Kidney (tissue), 14 donors: ENCODE results near the gene CHST12. TPM values are rescaled to one million over a fixed set of nuclear protein-coding genes. Genes with fewer than 3 reads are reported as not detected.

ENCODE experiments used
- DNase-seq, 5 donors: peaks; one replicate each; pipeline ENCODE4 v3.0.0-alpha.2; 2013 to 2020
- FAIRE-seq: peaks from 2 replicates; lab custom pipeline; 2012; peaks lifted over from hg19 to GRCh38; lab: Jason Lieb, UNC
- H3K27ac ChIP-seq, 2 donors: one replicate each; pipeline ENCODE4 v1.7.0; 2013; ENCODE audit warnings: low read depth in 2 of 2, low read length in 2 of 2, inconsistent platforms in 1 of 2
- H3K27me3 ChIP-seq: one replicate; pipeline ENCODE4 v1.7.1; 2013; ENCODE audit warnings: low read length, inconsistent platforms; ENCODE audit not compliant: control insufficient read depth, insufficient read depth
- H3K36me3 ChIP-seq, 3 donors: one replicate each; pipeline versions ENCODE4 v1.7.0 to v1.7.1; 2013; ENCODE audit warnings: low read length in 3 of 3, control low read depth in 1 of 3, inconsistent platforms in 1 of 3; ENCODE audit not compliant: insufficient read depth in 3 of 3, control insufficient read depth in 2 of 3
- H3K4me1 ChIP-seq, 3 donors: one replicate each; pipeline versions ENCODE4 v1.7.0 to v1.7.1; 2013; ENCODE audit warnings: low read length in 3 of 3, inconsistent platforms in 1 of 3, low read depth in 1 of 3; ENCODE audit not compliant: control insufficient read depth in 2 of 3, insufficient read depth in 2 of 3
- H3K4me3 ChIP-seq, 3 donors: one replicate each; pipeline versions ENCODE4 v1.7.0 to v1.8.1; 2013; ENCODE audit warnings: low read length in 3 of 3, control low read depth in 1 of 3, inconsistent platforms in 1 of 3
- H3K9ac ChIP-seq, 3 donors: one replicate each; pipeline versions ENCODE4 v1.7.0 to v1.7.1; 2013; ENCODE audit warnings: low read length in 3 of 3, control low read depth in 1 of 3, inconsistent platforms in 1 of 3
- H3K9me3 ChIP-seq, 3 donors: one replicate each; pipeline versions ENCODE4 v1.7.0 to v1.7.1; 2013; ENCODE audit warnings: low read length in 3 of 3, control low read depth in 1 of 3, inconsistent platforms in 1 of 3; ENCODE audit not compliant: control insufficient read depth in 2 of 3, insufficient read depth in 1 of 3
- CTCF ChIP-seq: IDR thresholded peaks from 3 replicates; pipeline ENCODE4 v1.5.1; 2012; ENCODE audit warnings: mild to moderate bottlenecking, moderate library complexity, borderline replicate concordance; ENCODE audit not compliant: insufficient read depth; ENCODE audit errors: extremely low read depth
- intact Hi-C: fragments of 100-400 bp; cut with DNase I; formaldehyde crosslinking; loops from one replicate; pipeline ENCODE4 v1.11.1; 2022
- polyA plus RNA-seq: library from polyadenylated mRNA; stranded (reverse); fragments of 350-450 nt; fragmentation: Illumina TruSeq; extraction: RNeasy Lipid Tissue Mini Kit (QIAGEN cat#74804); gene quantifications from one replicate; pipeline ENCODE4 v1.2.3, GENCODE V29; 2014; ENCODE audit warnings: low read depth, low replicate concordance; ENCODE audit not compliant: insufficient read depth
- total RNA-seq: library from RNA; stranded (reverse); fragmentation: NEBNext Ultra II Directional; extraction: Animal tissue kit (Norgen Biotek cat#: 25700); gene quantifications from one replicate; pipeline ENCODE4 v1.2.1, GENCODE V29; 2021
- donor health status: control.
- donor health status: control.
- donor health status: control.
- donor health status: control.
- donor health status: control.
- donor health status: DM: yes; HTN: yes; CAD: no.
- donor health status: Normal renal cell carcinoma (clear cell type).

Gene CHST12
- total and polyA plus RNA-seq, 2 donors from 2014 or later: 16.3 to 25.6 TPM

- Histone ChIP-seq H3K4me1 (no peaks in the 10 kb centered on the region), H3K27ac (no peak overlapping the region), H3K9ac (no peak overlapping the region), H3K9me3 (no peaks in the 10 kb centered on the region), H3K36me3 (peaks cover 0 to 60% (median 44%) of the 10 kb centered on the region in 3 donors), H3K27me3 (no peaks in the 10 kb centered on the region), H3K4me3 (no peak overlapping the region)
- DNase-seq: no peak
- intact Hi-C loops: no loop called here
- TF ChIP-seq CTCF: no peak
- no peak for FAIRE-seq
Observed at GRCh38 chr7:2379161-2379560, 24.2 kb upstream of the CHST12 start.

GRCh38 chr7:2379821-2380450 is 23.5 kb upstream of the CHST12 start:
- H3K4me1 ChIP-seq: no peaks in the 10 kb centered on the region

GRCh38 chr7:2380461-2380860 is 22.9 kb upstream of the CHST12 start:
- intact Hi-C loops: no loop called here
- DNase-seq (no peak), FAIRE-seq (no peak)
- Histone ChIP-seq H3K36me3 (peaks cover 0 to 47% (median 31%) of the 10 kb centered on the region in 3 donors), H3K4me1 (no peaks in the 10 kb centered on the region), H3K4me3 (no peak overlapping the region), H3K9ac (no peak overlapping the region), H3K27me3 (no peaks in the 10 kb centered on the region), H3K9me3 (no peaks in the 10 kb centered on the region), H3K27ac (no peak overlapping the region)
- TF ChIP-seq CTCF: no peak

More at GRCh38 chr7:2379821-2380450, 23.5 kb upstream of the CHST12 start:
- no peak for TF ChIP-seq CTCF
- Histone ChIP-seq H3K27me3 (no peaks in the 10 kb centered on the region), H3K36me3 (peaks cover 0 to 53% (median 36%) of the 10 kb centered on the region in 3 donors), H3K9ac (no peak overlapping the region), H3K27ac (no peak overlapping the region), H3K4me3 (no peak overlapping the region), H3K9me3 (no peaks in the 10 kb centered on the region)
- DNase-seq: no peak
- no peak for FAIRE-seq
- intact Hi-C loops: no loop called here
